Measurements from ENCODE around the gene TACC2. TPM values are rescaled to one million over a fixed set of nuclear protein-coding genes. Genes with fewer than 3 reads are reported as not detected.

TACC2 gene
- total RNA-seq, 4 donors from 2014 or later: 105 to 334 (median 235) TPM

GRCh38 chr10:121978511-121978910 lies 10.5 kb upstream of the TACC2 start:
- Histone ChIP-seq H3K27me3 (no peaks in the 10 kb centered on the region), H3K36me3 (no peaks in the 10 kb centered on the region), H3K27ac (no peak overlapping the region), H3K4me1 (peaks cover 13 to 14% of the 10 kb centered on the region in 2 donors), H3K9me3 (no peaks in the 10 kb centered on the region), H3K4me3 (no peak overlapping the region)
- ATAC-seq (no peak), DNase-seq (no peak)
- intact Hi-C loops (cut with DNase I; ENCODE audit: low total_unique reads) (loop anchor here (5.0 kb wide), 1 partner anchor 64 kb away; no protein-coding TSS in a partner anchor), in situ Hi-C loops (cut with MboI; ENCODE audit: low sequenced_read_pairs in 4 of 4) (no loop called here)
- TF ChIP-seq CTCF (IDR thresholded peaks at IDR 0.05 in 4 of 5, conservative IDR thresholded peaks at IDR 0.05 in 1 of 5): no peak
- TF ChIP-seq POLR2A (IDR thresholded peaks at IDR 0.05): no peak

- no peaks in the 10 kb centered on the region for H3K4me1 ChIP-seq
- no peak overlapping the region for H3K4me3 ChIP-seq
- H3K27ac ChIP-seq: no peak overlapping the region
- no peak for TF ChIP-seq POLR2A (IDR thresholded peaks at IDR 0.05)
- no peak for TF ChIP-seq CTCF (IDR thresholded peaks at IDR 0.05 in 4 of 5, conservative IDR thresholded peaks at IDR 0.05 in 1 of 5)
- no peaks in the 10 kb centered on the region for H3K27me3 ChIP-seq
- H3K36me3 ChIP-seq: no peaks in the 10 kb centered on the region
- H3K9me3 ChIP-seq: no peaks in the 10 kb centered on the region
- intact Hi-C loops (cut with DNase I; ENCODE audit: low total_unique reads): no loop called here
- ATAC-seq: no peak
- in situ Hi-C loops (cut with MboI; ENCODE audit: low sequenced_read_pairs in 4 of 4): no loop called here
- no peak for DNase-seq
These were observed 7.6 kb upstream of the TACC2 start for GRCh38 chr10:121981346-121981745.

- ATAC-seq (no peak), DNase-seq (no peak)
- Histone ChIP-seq H3K27ac (no peak overlapping the region), H3K4me1 (peaks cover 11% of the 10 kb centered on the region in 2 donors), H3K27me3 (no peaks in the 10 kb centered on the region), H3K9me3 (no peaks in the 10 kb centered on the region), H3K36me3 (no peaks in the 10 kb centered on the region), H3K4me3 (no peak overlapping the region)
- TF ChIP-seq CTCF (IDR thresholded peaks at IDR 0.05 in 4 of 5, conservative IDR thresholded peaks at IDR 0.05 in 1 of 5) (no peak), POLR2A (IDR thresholded peaks at IDR 0.05) (no peak)
- in situ Hi-C loops (cut with MboI; ENCODE audit: low sequenced_read_pairs in 4 of 4) (no loop called here), intact Hi-C loops (cut with DNase I; ENCODE audit: low total_unique reads) (no loop called here)
These were observed 5.1 kb upstream of the TACC2 start for GRCh38 chr10:121983852-121984251.

GRCh38 chr10:121984463-121984862 lies 4.5 kb upstream of the TACC2 start:
- in situ Hi-C loops (cut with MboI; ENCODE audit: low sequenced_read_pairs in 4 of 4): no loop called here

More at GRCh38 chr10:121984463-121984862, 4.5 kb upstream of the TACC2 start:
- no peak for DNase-seq
- Histone ChIP-seq H3K4me3 (no peak overlapping the region), H3K9me3 (no peaks in the 10 kb centered on the region), H3K27me3 (no peaks in the 10 kb centered on the region), H3K27ac (no peak overlapping the region), H3K36me3 (no peaks in the 10 kb centered on the region), H3K4me1 (peaks cover 16 to 17% of the 10 kb centered on the region in 2 donors)
- no peak for TF ChIP-seq POLR2A (IDR thresholded peaks at IDR 0.05)
- no peak for TF ChIP-seq CTCF (IDR thresholded peaks at IDR 0.05 in 4 of 5, conservative IDR thresholded peaks at IDR 0.05 in 1 of 5)
- intact Hi-C loops (cut with DNase I; ENCODE audit: low total_unique reads): no loop called here
- no peak for ATAC-seq

Data from gastrocnemius medialis (tissue), 4 donors.